Measurements from ENCODE around the gene OOSP3.

Gene OOSP3

DNA sequence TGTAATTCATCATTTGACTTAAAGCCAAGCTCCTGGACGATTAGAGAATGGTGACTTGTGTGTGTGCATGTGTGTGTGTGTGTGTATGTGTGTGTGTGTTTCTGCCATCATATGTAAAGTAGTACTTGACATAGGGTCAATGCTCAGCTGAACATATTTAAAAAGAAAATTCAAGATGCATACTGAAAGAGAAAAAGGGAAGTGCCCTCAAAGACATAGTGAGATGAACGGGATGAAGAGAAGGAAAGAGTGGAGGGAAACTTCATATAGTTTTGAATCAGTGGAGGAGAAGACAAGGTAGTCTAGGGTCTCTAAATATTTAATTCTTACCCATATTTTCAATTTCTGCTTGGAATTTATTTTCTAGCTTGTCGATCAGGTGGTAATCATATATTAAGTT lies 16.3 kb upstream of the OOSP3 start:
- TF ChIP-seq, protein P1, sequence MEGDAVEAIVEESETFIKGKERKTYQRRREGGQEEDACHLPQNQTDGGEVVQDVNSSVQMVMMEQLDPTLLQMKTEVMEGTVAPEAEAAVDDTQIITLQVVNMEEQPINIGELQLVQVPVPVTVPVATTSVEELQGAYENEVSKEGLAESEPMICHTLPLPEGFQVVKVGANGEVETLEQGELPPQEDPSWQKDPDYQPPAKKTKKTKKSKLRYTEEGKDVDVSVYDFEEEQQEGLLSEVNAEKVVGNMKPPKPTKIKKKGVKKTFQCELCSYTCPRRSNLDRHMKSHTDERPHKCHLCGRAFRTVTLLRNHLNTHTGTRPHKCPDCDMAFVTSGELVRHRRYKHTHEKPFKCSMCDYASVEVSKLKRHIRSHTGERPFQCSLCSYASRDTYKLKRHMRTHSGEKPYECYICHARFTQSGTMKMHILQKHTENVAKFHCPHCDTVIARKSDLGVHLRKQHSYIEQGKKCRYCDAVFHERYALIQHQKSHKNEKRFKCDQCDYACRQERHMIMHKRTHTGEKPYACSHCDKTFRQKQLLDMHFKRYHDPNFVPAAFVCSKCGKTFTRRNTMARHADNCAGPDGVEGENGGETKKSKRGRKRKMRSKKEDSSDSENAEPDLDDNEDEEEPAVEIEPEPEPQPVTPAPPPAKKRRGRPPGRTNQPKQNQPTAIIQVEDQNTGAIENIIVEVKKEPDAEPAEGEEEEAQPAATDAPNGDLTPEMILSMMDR (IDR thresholded peaks at IDR 0.05; ENCODE audit: extremely low read depth, missing control alignments): no peak
- DNase-seq (ENCODE audit: low spot score): no peak

DNA sequence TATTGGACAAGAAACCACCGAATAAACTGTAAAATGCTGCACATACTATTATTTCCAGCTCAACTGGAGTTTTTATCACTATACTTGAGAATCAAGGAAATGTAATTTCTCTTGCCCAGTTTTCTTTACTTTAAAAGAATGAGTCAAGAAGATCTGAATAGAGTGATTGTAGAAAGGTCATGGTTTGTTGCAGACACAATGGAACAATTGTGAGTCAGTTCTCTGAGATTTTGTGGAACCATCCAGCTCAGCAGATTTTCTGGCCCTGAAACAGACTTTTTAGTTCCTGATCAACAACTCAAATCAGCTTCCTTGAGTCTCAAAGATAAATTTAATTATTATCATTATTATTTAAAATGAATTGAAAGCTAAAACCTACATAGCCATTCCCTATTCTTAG lies 13.6 kb upstream of the OOSP3 start:
- TF ChIP-seq, protein P1 (IDR thresholded peaks at IDR 0.05; ENCODE audit: extremely low read depth, missing control alignments): no peak
- DNase-seq (ENCODE audit: low spot score): no peak

DNA sequence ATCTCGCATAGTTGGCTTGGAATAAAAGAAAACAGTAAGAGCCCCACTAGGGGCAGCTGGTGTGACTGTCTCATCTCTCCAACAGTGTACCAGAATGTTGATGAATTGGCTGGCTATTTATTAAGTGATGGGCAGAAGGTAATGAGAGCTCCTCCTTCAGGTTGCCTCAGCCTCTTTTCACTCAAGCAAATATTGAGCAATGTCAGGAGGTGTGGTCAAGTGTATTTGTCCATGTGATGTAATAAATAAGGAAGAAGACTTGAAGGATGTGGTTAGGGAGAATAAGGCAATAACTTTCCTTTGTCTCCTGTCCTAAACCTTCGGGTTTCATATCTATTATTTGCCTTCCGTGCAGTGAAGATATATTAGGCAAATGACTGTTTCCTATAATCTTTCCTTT lies 12.2 kb upstream of the OOSP3 start, which contains the start of gene TCN1:
TCN1 (minus strand) TSS at position 91 of the 400 bp plus-strand sequence; CDS start at position 74, 17 bp downstream.
- TF ChIP-seq, protein P1 (IDR thresholded peaks at IDR 0.05; ENCODE audit: extremely low read depth, missing control alignments): no peak
- no peak for DNase-seq (ENCODE audit: low spot score)

DNA sequence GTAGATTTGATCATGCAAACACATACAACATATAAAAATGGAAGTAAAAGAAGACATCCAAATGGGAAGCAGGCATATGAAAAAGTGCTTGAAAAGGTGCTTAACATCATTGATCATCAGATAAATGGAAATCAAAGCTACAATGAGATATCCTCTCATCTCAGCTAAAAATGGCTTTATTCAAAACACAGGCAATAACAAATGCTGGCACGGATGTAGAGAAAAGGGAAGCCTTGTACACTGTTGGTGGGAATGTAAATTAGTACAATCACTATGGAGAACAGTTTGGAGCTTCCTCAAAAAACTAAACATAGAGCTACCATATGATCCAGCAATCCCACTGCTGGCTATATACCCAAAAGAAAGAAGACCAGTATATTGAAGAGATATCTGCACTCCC lies 11.7 kb upstream of the OOSP3 start:
- TF ChIP-seq, protein P1 (IDR thresholded peaks at IDR 0.05; ENCODE audit: extremely low read depth, missing control alignments): no peak
- DNase-seq (ENCODE audit: low spot score): no peak

DNA sequence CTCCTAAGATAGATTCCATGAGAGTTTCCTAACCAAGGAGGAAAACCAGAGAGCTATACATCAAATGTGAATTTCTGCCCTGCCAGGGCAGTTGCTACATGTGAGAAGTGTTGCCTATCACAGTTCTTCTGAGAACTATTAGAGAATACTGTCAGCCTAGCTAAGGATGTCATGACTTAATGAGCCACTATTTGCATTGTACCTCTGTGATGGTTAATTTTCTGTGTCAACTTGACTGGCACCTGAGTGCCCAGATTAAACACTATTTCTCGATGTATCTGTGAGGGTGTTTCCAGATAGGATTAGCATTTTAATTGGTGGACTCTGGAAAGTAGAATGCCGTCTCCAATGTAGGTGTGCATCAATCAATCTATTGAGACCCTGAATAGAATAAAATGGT lies 10.6 kb upstream of the OOSP3 start:
- TF ChIP-seq, protein P1 (IDR thresholded peaks at IDR 0.05; ENCODE audit: extremely low read depth, missing control alignments): no peak
- no peak for DNase-seq (ENCODE audit: low spot score)

DNA sequence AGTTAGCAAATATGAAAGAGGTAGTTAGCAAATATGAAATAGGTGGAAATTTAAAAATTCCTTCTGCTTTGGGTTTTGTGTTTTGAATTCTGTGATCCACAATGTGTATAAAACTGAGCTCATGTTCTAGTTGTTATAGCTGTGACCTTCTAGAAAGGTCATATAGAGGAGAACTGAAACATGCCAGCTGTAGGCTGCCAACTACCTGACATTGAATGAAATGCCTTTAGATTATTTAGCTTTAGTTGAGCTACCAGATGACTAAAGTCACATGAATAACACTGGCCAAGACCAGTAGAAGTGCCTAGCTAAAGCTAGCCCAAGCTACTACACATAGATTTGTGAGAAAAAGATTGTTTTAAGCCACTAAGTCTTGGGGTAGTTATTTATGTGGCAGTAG lies 6.5 kb upstream of the OOSP3 start:
- TF ChIP-seq, protein P1 (IDR thresholded peaks at IDR 0.05; ENCODE audit: extremely low read depth, missing control alignments): no peak
- no peak for DNase-seq (ENCODE audit: low spot score)

DNA sequence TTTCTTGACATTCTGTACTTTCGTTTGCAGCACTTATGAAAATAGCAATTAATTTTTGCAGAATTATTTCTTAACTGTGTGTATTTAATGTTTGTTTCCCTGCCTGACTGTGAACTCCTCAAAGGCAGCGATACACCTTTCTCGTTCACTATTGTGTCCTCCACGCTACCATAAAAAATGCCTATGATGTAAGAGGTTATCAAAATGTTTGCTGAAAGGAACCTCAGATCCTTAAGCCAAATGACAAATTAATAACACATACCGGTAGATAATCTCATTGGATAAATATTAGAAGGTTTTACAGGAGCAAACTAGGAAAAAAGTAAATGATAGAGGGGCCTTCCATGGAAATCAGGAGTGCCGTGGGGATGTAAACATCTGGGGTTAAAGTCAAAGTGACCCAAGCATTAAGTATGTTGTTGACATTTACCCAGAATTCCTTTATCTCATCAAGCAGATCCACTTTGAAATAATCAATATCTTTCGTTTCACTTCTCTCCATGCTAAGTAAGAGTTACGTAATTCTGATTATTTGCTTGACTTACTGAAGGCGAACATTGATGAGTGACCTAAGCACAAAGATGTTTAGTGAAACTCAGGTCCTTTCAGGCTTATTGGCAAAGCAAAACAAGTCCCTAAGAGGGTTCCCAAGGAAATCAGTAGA lies 2.6 kb upstream of the OOSP3 start:
- TF ChIP-seq, protein P1 (IDR thresholded peaks at IDR 0.05; ENCODE audit: extremely low read depth, missing control alignments): no peak
- no peak for DNase-seq (ENCODE audit: low spot score)
